WI38 (cell line): ENCODE data around the gene CHMP1A.
A peak's percentile ranks its signal among the peaks of the same experiment; 100 is the strongest.

Experiments used
- H3K4me3 ChIP-seq: 2 replicates; pipeline ENCODE4 v1.5.1; 2011; ENCODE audit warnings: low read depth, mild to moderate bottlenecking, control low read depth, low read length
- CTCF ChIP-seq: IDR thresholded peaks from 2 replicates; pipeline ENCODE4 v1.5.1; 2012; ENCODE audit warnings: low read depth, mild to moderate bottlenecking, control low read depth, low read length

CHMP1A gene

GRCh38 chr16:89617036-89617435 lies 40.5 kb downstream of the CHMP1A start:
- TF ChIP-seq CTCF: no peak
- no peak overlapping the region for H3K4me3 ChIP-seq

- no peak overlapping the region for H3K4me3 ChIP-seq
- TF ChIP-seq CTCF: no peak
Observed at GRCh38 chr16:89616623-89617022, 40.9 kb downstream of the CHMP1A start.

- TF ChIP-seq CTCF: peak; percentile 51
- no peak overlapping the region for H3K4me3 ChIP-seq
Observed at GRCh38 chr16:89615596-89616090, 41.9 kb downstream of the CHMP1A start.

GRCh38 chr16:89615176-89615575 lies 42.3 kb downstream of the CHMP1A start:
- no peak overlapping the region for H3K4me3 ChIP-seq
- no peak for TF ChIP-seq CTCF

- H3K4me3 ChIP-seq: no peak overlapping the region
- no peak for TF ChIP-seq CTCF
Observed at GRCh38 chr16:89613954-89614459, 43.5 kb downstream of the CHMP1A start.

GRCh38 chr16:89613231-89613953 lies 44.1 kb downstream of the CHMP1A start, which contains the start of gene DPEP1:
DPEP1 (plus strand) TSS chr16:89613642; CDS start chr16:89630411, 16,769 bp downstream.
- H3K4me3 ChIP-seq: no peak within 1 kb of the TSS
- TF ChIP-seq CTCF: no peak

GRCh38 chr16:89612415-89613166 lies 44.9 kb downstream of the CHMP1A start:
- no peak overlapping the region for H3K4me3 ChIP-seq
- TF ChIP-seq CTCF: no peak
